HepG2 (cell line): ENCODE measurements around the gene GLRA1. TPM values are rescaled to one million over a fixed set of nuclear protein-coding genes. Genes with fewer than 3 reads are reported as not detected.

ENCODE experiments used
- ATAC-seq: fragments of 200-7000 bp; cut with Tn5 transposase; 3 replicates; pipeline ENCODE4 v1.9.1; 2020; ENCODE audit warnings: mild to moderate bottlenecking, moderate library complexity
- BruUV-seq: library from RNA; stranded (reverse); fragments of 400-500 nt; replicated peaks from 2 replicates; lab custom pipeline; 2021; lab: Mats Ljungman, UMichigan
- CTCF ChIA-PET: fragments of 300-600 bp; formaldehyde crosslinking; extraction: SDS; loops from one replicate; lab custom pipeline; 2021; ENCODE audit warnings: low total read pairs, inconsistent platforms, low intra/inter-chr PET ratio; lab: Yijun Ruan, JAX
- POLR2A ChIA-PET: fragments of 350-600 bp; sonication (Branson Sonifier 250); formaldehyde crosslinking; loops from one replicate; lab custom pipeline; 2020; ENCODE audit warnings: antibody characterized with exemption, inconsistent platforms; lab: Yijun Ruan, JAX
- DNase-seq: peaks from one replicate; pipeline ENCODE4 v3.0.0-alpha.2; 2015; ENCODE audit warnings: low spot score
- FAIRE-seq: peaks from 3 replicates; lab custom pipeline; 2011; peaks lifted over from hg19 to GRCh38; lab: Jason Lieb, UNC
- H2AFZ ChIP-seq: one replicate; pipeline ENCODE4 v1.6.1; 2011; ENCODE audit warnings: low read length, inconsistent platforms
- H3K27ac ChIP-seq: fragments of 300-600 bp; 3 replicates; pipeline ENCODE4 v1.8.0; 2011; ENCODE audit warnings: mixed run types, mild to moderate bottlenecking, mixed read lengths, low read length, inconsistent platforms; ENCODE audit not compliant: insufficient read depth; ENCODE audit errors: extremely low read length
- H3K27me3 ChIP-seq, 2 experiments: fragments of 200-600 bp in 1 of 2; 2 replicates in 1 of 2; 3 replicates in 1 of 2; pipeline versions ENCODE4 v1.6.0 to v1.8.0; 2011; ENCODE audit warnings: low read length in 2 of 2, mild to moderate bottlenecking in 2 of 2, moderate library complexity in 2 of 2, inconsistent platforms in 1 of 2; ENCODE audit not compliant: insufficient read depth in 2 of 2, control insufficient read depth in 1 of 2
- H3K36me3 ChIP-seq, 2 experiments: fragments of 200-600 bp in 1 of 2; replicated peaks in 1 of 2; 2 replicates in 1 of 2; 3 replicates in 1 of 2; pipeline versions ENCODE4 v1.5.1 to v1.8.0; 2011; ENCODE audit warnings: low read length in 2 of 2, inconsistent platforms in 1 of 2; ENCODE audit not compliant: insufficient read depth in 2 of 2, control insufficient read depth in 1 of 2
- H3K4me1 ChIP-seq: 2 replicates; pipeline ENCODE4 v1.5.1; 2012; ENCODE audit warnings: low read length, inconsistent platforms; ENCODE audit not compliant: insufficient read depth
- H3K4me2 ChIP-seq: 2 replicates; pipeline ENCODE4 v1.6.0; 2011; ENCODE audit warnings: low read depth, low read length, inconsistent platforms
- H3K4me3 ChIP-seq, 3 experiments: fragments of 200-600 bp in 1 of 3; sonication (generic), shearing (Covaris generic) in 1 of 3; replicated peaks in 1 of 3; 2 replicates each; pipeline ENCODE4 v1.5.1; 2011 to 2016; ENCODE audit warnings: low read length in 3 of 3, inconsistent platforms in 2 of 3, low read depth in 2 of 3, mild to moderate bottlenecking in 2 of 3, control low read depth in 1 of 3, mixed read lengths in 1 of 3; ENCODE audit not compliant: insufficient read depth in 1 of 3
- H3K79me2 ChIP-seq: one replicate; pipeline ENCODE4 v1.6.1; 2011; ENCODE audit warnings: low read length, inconsistent platforms; ENCODE audit not compliant: insufficient read depth
- H3K9ac ChIP-seq: 2 replicates; pipeline ENCODE4 v1.6.0; 2011; ENCODE audit warnings: mild to moderate bottlenecking, low read depth, low read length, inconsistent platforms; ENCODE audit not compliant: insufficient read depth
- H3K9me3 ChIP-seq: 2 replicates; pipeline ENCODE4 v1.5.1; 2012; ENCODE audit warnings: mild to moderate bottlenecking, low read length
- H4K20me1 ChIP-seq: 2 replicates; pipeline ENCODE4 v1.6.0; 2011; ENCODE audit warnings: inconsistent platforms, mild to moderate bottlenecking, low read length, moderate library complexity; ENCODE audit not compliant: insufficient read depth
- FOSL1 ChIP-seq: sonication (generic); formaldehyde crosslinking; IDR thresholded peaks from 2 replicates; pipeline ENCODE4 v1.9.0; 2021; ENCODE audit warnings: missing genetic modification reagents, borderline replicate concordance
- FOXA3 ChIP-seq: IDR thresholded peaks from 2 replicates; pipeline ENCODE4 v1.6.1; 2016; ENCODE audit warnings: missing genetic modification reagents, missing compliant biosample characterization
- ISL2 ChIP-seq: sonication (generic); formaldehyde crosslinking; IDR thresholded peaks from 2 replicates; pipeline ENCODE4 v1.5.0; 2020; ENCODE audit warnings: missing genetic modification reagents
- SAP130 ChIP-seq: IDR thresholded peaks from 2 replicates; pipeline ENCODE4 v1.6.1; 2016; ENCODE audit warnings: low read depth
- SIX4 ChIP-seq: sonication (generic); formaldehyde crosslinking; IDR thresholded peaks from 2 replicates; pipeline ENCODE4 v1.4.0; 2020; ENCODE audit warnings: missing genetic modification reagents
- SMARCE1 ChIP-seq: fragments of 450-650 bp; IDR thresholded peaks from 2 replicates; pipeline ENCODE4 v1.6.1; 2017; ENCODE audit warnings: borderline replicate concordance
- SOX6 ChIP-seq, 2 experiments: fragments of 450-650 bp in 1 of 2; sonication (generic) in 1 of 2; formaldehyde crosslinking in 1 of 2; IDR thresholded peaks; 2 replicates each; pipeline versions ENCODE4 v1.4.0 to v1.6.1; 2017 to 2020; ENCODE audit warnings: antibody characterized with exemption in 1 of 2, mild to moderate bottlenecking in 1 of 2, missing genetic modification reagents in 1 of 2
- STAT6 ChIP-seq: sonication (generic); formaldehyde crosslinking; IDR thresholded peaks from 2 replicates; pipeline ENCODE4 v1.4.0; 2020; ENCODE audit warnings: missing genetic modification reagents, mild to moderate bottlenecking, borderline replicate concordance
- TRIM22 ChIP-seq: fragments of 450-650 bp; IDR thresholded peaks from 2 replicates; pipeline ENCODE4 v1.6.1; 2017
- ZBTB44 ChIP-seq: sonication (generic); formaldehyde crosslinking; IDR thresholded peaks from 2 replicates; pipeline ENCODE4 v1.4.0; 2020; ENCODE audit warnings: missing genetic modification reagents
- ZKSCAN8 ChIP-seq: IDR thresholded peaks from 2 replicates; pipeline ENCODE4 v1.6.1; 2016; ENCODE audit warnings: borderline replicate concordance, missing genetic modification reagents, missing compliant biosample characterization
- ZNF12 ChIP-seq: sonication (generic); formaldehyde crosslinking; IDR thresholded peaks from 2 replicates; pipeline ENCODE4 v1.5.0; 2020; ENCODE audit warnings: missing genetic modification reagents
- ZNF274 ChIP-seq: sonication (generic); formaldehyde crosslinking; IDR thresholded peaks from 2 replicates; pipeline ENCODE4 v1.5.1; 2020; ENCODE audit warnings: mild to moderate bottlenecking, missing genetic modification reagents
- ZNF362 ChIP-seq: sonication (generic); formaldehyde crosslinking; IDR thresholded peaks from 2 replicates; pipeline ENCODE4 v1.4.0; 2020; ENCODE audit warnings: missing genetic modification reagents, mild to moderate bottlenecking, borderline replicate concordance
- ZNF550 ChIP-seq: sonication (generic); formaldehyde crosslinking; IDR thresholded peaks from 2 replicates; pipeline ENCODE4 v1.4.0; 2020; ENCODE audit warnings: mild to moderate bottlenecking, missing genetic modification reagents, borderline replicate concordance
- ZNF615 ChIP-seq: sonication (generic); formaldehyde crosslinking; IDR thresholded peaks from 2 replicates; pipeline ENCODE4 v1.5.0; 2020; ENCODE audit warnings: mild to moderate bottlenecking, missing genetic modification reagents, borderline replicate concordance
- ZNF720 ChIP-seq: sonication (generic); formaldehyde crosslinking; IDR thresholded peaks from 2 replicates; pipeline ENCODE4 v1.4.0; 2020; ENCODE audit warnings: missing genetic modification reagents
- ZSCAN31 ChIP-seq: sonication (generic); formaldehyde crosslinking; IDR thresholded peaks from 2 replicates; pipeline ENCODE4 v1.5.0; 2020; ENCODE audit warnings: low read depth, mild to moderate bottlenecking, missing genetic modification reagents
- ZSCAN9 ChIP-seq: IDR thresholded peaks from 2 replicates; pipeline ENCODE4 v1.6.1; 2016; ENCODE audit warnings: borderline replicate concordance
- WGBS: methylation state at CpG from one replicate; pipeline ENCODE4 v1.1.6; 2017; ENCODE audit warnings: low lambda C conversion rate; 5-methylcytosine and 5-hydroxymethylcytosine counted together
- in situ Hi-C: cut with HindIII; loops from 2 replicates; pipeline ENCODE4 v1.10.0; 2017; ENCODE audit warnings: low pct_unique_long_range_greater_than_20kb; ENCODE audit not compliant: extremely low pct_ligation_motif_present
- intact Hi-C: fragments of 100-400 bp; cut with micrococcal nuclease; formaldehyde crosslinking; loops from one replicate; pipeline ENCODE4 v1.10.0; 2022; ENCODE audit not compliant: unreplicated experiment
- polyA plus RNA-seq, 8 experiments: library from polyadenylated mRNA; depleted of rRNA in 3 of 8; stranded (reverse) in 7 of 8; unstranded in 1 of 8; fragments of >200 nt; fragmentation: Illumina TruSeq in 4 of 8; extraction: Trizol in 4 of 8; gene quantifications; 2 replicates each; pipeline versions ENCODE4 v1.2.1 to v1.2.3, GENCODE V29; 2011 to 2016; ENCODE audit warnings: low read depth in 4 of 8, missing spikeins in 1 of 8, mixed read lengths in 1 of 8; ENCODE audit not compliant: insufficient read depth in 1 of 8
- total RNA-seq, 5 experiments: library from RNA; depleted of rRNA; stranded (reverse); fragments of >200 nt; fragmentation: Illumina TruSeq; extraction: Trizol; gene quantifications; 2 replicates each; pipeline ENCODE4 v1.2.3, GENCODE V29; 2016; ENCODE audit warnings: low read depth in 1 of 5

Gene GLRA1
- total and polyA plus RNA-seq, 2 of the 13 experiments (the other 11 are each of a cell fraction or from before 2014, with no cell fraction given): not detected

GRCh38 chr5:151793358-151793757 lies 131.3 kb downstream of the GLRA1 start:
- H3K4me1 ChIP-seq: peaks cover 10% of the 10 kb centered on the region
- no peak overlapping the region for H2AFZ ChIP-seq
- peaks cover 19% of the 10 kb centered on the region for H4K20me1 ChIP-seq
- ChIA-PET POLR2A (no interaction called here), CTCF (no interaction called here)
- no peak overlapping the region for H3K27ac ChIP-seq
- H3K4me2 ChIP-seq: no peak overlapping the region
- no peaks in the 10 kb centered on the region for H3K27me3 ChIP-seq
- peaks cover 59% of the 10 kb centered on the region for H3K79me2 ChIP-seq
- H3K4me3 ChIP-seq: no peak overlapping the region
- H3K36me3 ChIP-seq: peaks cover 31 to 95% of the 10 kb centered on the region in 2 experiments
- WGBS: 72% methylated on average over 3 of the region's 3 CpGs
- in situ Hi-C loops (no loop called here), intact Hi-C loops (no loop called here)
- FAIRE-seq (no peak), ATAC-seq (peak; percentile 51), DNase-seq (peak; percentile 40)
- H3K9me3 ChIP-seq: no peaks in the 10 kb centered on the region
- no peak overlapping the region for H3K9ac ChIP-seq
- BruUV-seq: no TSS peak
- no peak for TF ChIP-seq ZNF274 (CRISPR knock-in tag)
- no peak for TF ChIP-seq ZKSCAN8 (CRISPR knock-in tag)
- no peak for TF ChIP-seq ZNF12 (CRISPR knock-in tag)
- TF ChIP-seq SAP130 (CRISPR knock-in tag): 0 out of 2 replicates have a peak, but pooled peaks have one; percentile 11
- TF ChIP-seq ZNF615: no peak
- TF ChIP-seq TRIM22: no peak
- no peak for TF ChIP-seq ZNF550 (CRISPR knock-in tag)
- TF ChIP-seq SIX4 (CRISPR knock-in tag): no peak
- no peak for TF ChIP-seq ZBTB44 (CRISPR knock-in tag)
- TF ChIP-seq ISL2: no peak
- TF ChIP-seq SMARCE1: no peak
- TF ChIP-seq ZSCAN31 (CRISPR knock-in tag): no peak
- TF ChIP-seq FOSL1: no peak
- TF ChIP-seq ZNF720 (CRISPR knock-in tag): no peak
- TF ChIP-seq ZNF362 (CRISPR knock-in tag): no peak
- TF ChIP-seq SOX6 (IDR thresholded peaks at IDR 0.05): no peak
- peak; percentile 32; the same call in 1 of the 2 replicates for TF ChIP-seq SOX6 (CRISPR knock-in tag; IDR thresholded peaks at IDR 0.05)
- TF ChIP-seq FOXA3 (CRISPR knock-in tag): peak; percentile 22; the same call in 1 of the 2 replicates
- no peak for TF ChIP-seq STAT6 (CRISPR knock-in tag)
- TF ChIP-seq ZSCAN9 (CRISPR knock-in tag): no peak
